ENCODE data around the gene TM9SF4.

Gene TM9SF4

DNA sequence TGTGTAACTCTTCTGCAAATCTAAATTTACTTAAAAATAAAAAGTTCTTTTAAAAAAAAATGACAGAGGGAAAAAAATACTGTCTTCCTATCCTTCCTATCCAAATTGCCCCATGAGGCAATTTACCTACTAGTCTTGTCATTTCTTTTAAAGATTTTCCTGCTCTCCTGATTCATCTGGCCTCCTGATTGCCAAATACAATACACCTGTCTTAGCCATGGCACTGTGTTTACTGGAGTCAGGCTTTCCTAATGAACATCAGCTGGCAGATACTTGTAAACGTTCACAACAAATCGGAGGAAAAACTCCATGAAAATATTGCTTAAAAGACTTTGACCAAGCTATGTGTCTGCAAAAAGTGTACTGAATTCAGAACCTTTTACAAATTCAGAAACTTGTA is 21.5 kb downstream of the TM9SF4 start:
- no peak for DNase-seq

- DNase-seq = no peak
Observed at GRCh38 chr20:32132911-32133549, 23.5 kb downstream of the TM9SF4 start.

GRCh38 chr20:32134026-32134425 is 24.5 kb downstream of the TM9SF4 start:
- no peak for DNase-seq

GRCh38 chr20:32135983-32136515 is 26.5 kb downstream of the TM9SF4 start:
- DNase-seq = no peak

GRCh38 chr20:32138921-32139320 is 29.4 kb downstream of the TM9SF4 start:
- no peak for DNase-seq

DNA sequence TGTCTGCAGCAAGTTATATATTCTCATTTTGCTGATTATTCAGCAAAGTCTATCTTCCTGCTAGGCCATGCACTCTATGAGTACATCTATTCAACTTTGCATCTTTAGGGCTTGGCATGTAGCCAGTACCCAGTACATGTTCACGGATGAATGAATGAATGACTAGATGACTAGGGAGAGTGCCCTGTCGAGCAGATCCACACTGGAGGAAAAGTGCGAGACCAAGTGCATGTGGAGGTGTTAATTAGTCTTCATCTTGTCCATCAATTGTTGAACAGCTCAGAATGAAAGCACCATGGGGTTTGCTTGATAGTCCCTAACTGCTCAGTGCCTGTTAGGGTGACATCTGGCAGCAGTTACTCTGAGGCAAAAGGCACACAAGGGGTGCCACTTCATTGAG is 30.4 kb downstream of the TM9SF4 start:
- no peak for DNase-seq

DNA sequence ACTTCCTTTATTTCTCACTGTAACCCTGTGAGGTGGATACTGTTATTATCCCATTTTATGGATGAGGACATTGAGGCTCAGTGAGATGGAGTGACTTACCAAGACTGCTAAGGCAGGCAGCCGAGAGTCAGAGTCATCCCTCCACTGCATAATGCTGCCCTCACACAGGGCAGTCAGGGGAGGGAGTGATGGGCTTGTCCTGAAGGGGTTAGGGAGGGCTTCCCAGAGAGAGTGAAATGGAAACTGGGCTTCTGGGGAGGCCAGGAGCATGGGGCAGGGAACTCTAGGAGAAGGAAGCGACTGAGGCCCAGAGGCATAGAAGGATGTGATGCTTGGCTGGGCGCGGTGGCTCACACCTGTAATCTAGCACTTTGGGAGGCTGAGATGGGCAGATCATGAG is 31.1 kb downstream of the TM9SF4 start:
- DNase-seq = no peak

DNA sequence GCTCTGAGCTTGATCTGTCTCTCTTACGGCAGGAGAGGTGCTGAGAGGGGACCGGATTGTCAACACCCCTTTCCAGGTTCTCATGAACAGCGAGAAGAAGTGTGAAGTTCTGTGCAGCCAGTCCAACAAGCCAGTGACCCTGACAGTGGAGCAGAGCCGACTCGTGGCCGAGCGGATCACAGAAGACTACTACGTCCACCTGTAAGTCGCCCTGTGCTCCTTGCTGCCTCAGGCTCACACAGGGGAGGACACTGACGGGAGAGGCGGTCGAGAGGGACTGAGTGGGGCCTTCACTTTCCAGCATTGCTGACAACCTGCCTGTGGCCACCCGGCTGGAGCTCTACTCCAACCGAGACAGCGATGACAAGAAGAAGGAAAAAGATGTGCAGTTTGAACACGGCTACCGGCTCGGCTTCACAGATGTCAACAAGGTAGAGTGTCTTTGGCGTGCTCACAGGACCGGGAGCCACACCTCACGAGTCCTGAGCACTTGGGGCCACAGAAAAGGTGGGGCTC is 32.0 kb downstream of the TM9SF4 start:
- DNase-seq = no peak

- no peak for DNase-seq
Observed at GRCh38 chr20:32142088-32142487, 32.6 kb downstream of the TM9SF4 start.

- DNase-seq = no peak
Observed at GRCh38 chr20:32142991-32143390, 33.5 kb downstream of the TM9SF4 start.

GRCh38 chr20:32144898-32145662 is 35.6 kb downstream of the TM9SF4 start:
- DNase-seq = no peak

DNA sequence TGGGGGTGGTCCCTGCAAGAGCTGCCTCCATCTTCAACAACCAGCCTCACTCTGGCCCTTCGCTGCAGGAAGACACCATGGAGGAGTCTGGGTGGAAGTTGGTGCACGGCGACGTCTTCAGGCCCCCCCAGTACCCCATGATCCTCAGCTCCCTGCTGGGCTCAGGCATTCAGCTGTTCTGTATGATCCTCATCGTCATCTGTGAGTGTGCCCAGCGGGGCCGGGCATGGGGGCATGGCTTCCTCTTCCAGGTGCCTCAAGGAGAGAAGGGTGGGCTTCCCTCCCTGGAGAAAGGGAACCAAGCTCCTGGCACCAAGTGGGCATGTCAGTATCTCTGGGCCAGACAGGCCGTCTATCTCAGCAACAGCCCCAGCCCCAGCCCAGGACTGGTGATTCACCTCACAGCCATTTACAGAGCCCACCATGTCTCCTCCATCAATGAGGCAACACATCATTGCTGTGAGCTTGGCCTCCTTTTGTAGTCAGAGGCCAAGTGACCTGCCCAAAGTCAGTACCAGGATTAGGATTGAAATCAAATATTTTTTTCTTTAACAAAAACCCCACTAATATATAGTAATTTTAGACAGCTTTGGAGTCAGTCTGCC is 40.2 kb downstream of the TM9SF4 start:
- DNase-seq = no peak

- no peak for DNase-seq
Observed at GRCh38 chr20:32150291-32150848, 40.9 kb downstream of the TM9SF4 start.

- no peak for DNase-seq
Observed at GRCh38 chr20:32152421-32153155, 43.1 kb downstream of the TM9SF4 start.

GRCh38 chr20:32153156-32153665 is 43.7 kb downstream of the TM9SF4 start:
- no peak for DNase-seq

GRCh38 chr20:32153771-32154170 is 44.3 kb downstream of the TM9SF4 start:
- DNase-seq = no peak

GRCh38 chr20:32155017-32155981 is 45.8 kb downstream of the TM9SF4 start:
- DNase-seq = peak; percentile 14

DNA sequence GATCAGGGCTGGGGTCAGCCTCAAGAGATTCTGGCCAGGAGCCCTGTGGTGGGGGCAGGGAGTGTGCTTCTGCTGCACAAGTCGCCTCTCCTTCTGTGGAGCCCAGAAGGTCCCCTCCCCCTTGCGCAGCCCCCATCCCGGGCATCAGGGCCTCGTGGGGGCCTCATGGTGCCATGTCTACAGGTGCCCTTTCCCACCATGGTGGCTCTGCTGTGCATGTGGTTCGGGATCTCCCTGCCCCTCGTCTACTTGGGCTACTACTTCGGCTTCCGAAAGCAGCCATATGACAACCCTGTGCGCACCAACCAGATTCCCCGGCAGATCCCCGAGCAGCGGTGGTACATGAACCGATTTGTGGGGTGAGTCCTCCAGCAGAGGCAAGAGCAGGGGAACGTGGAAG is 48.1 kb downstream of the TM9SF4 start:
- DNase-seq = no peak

DNA sequence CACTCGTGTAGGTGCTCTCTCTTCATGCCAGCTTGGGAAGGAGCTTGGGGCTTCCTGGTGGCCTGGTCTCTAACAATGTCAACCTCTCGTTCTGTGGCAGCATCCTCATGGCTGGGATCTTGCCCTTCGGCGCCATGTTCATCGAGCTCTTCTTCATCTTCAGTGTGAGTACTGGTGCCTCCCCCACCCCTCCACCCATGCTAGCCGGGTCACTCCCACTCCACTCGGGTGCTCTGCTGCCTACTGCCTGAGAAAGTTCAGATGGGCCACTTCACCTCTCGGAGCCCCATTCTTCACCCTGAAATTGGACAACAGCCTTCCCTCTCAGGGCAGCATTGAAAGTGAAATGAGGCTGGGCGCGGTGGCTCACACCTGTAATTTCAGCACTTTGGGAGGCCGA is 48.8 kb downstream of the TM9SF4 start:
- no peak for DNase-seq

DNA sequence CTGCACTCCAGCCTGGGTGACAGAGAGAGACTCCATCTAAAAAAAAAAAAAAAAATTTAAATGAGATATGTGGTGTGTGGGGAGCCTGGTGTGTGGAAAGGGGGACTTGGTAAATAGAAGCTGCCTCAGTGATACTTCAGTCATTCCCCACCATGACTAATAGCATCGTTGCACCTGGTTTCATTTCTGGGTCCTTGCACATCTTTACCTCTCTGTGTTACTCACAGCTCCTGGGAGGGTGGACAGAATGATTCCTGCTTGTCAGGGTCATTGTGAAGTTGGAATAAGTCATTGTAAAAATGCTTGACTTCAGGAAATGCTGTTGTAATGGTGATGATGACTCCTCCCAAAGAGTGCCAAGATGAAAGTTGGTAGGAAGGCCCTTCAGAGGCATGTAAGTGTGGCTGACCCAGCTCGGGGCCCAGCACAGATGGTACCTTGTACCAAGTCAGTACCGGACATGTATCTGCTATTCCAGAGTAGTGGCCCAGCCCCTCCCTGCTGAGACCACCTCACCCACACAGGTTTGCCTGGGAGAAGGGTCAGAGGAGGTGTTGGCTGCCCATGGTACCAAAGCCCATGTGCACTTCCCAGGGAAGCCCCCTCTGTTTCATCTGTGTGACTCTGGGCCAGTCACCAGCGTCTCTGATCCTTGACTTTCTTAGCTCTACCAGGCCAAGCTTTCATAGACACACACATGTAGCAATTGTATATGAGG is 49.6 kb downstream of the TM9SF4 start:
- DNase-seq = no peak

Data from activated CD4-positive, alpha-beta T cell treated with anti-CD3 and anti-CD28 coated beads, Interleukin-2, amount 50 U/mL, for 1 hour (primary cell).